Glomerular endothelial cell (primary cell): Measurements from ENCODE around the gene SPATA20. TPM values are rescaled to one million over a fixed set of nuclear protein-coding genes. Genes with fewer than 3 reads are reported as not detected.

Experiments
- DNase-seq: peaks from one replicate; pipeline ENCODE4 v3.0.0-alpha.2; 2011; ENCODE audit warnings: low read depth, low spot score; ENCODE audit errors: extremely low read depth
- total RNA-seq: library from RNA; depleted of rRNA; stranded (reverse); fragments of >200 nt; gene quantifications from 2 replicates; pipeline ENCODE4 v1.2.3, GENCODE V29; 2015

Gene SPATA20
- total RNA-seq, 1 donor from 2014 or later, result 127 TPM

DNA sequence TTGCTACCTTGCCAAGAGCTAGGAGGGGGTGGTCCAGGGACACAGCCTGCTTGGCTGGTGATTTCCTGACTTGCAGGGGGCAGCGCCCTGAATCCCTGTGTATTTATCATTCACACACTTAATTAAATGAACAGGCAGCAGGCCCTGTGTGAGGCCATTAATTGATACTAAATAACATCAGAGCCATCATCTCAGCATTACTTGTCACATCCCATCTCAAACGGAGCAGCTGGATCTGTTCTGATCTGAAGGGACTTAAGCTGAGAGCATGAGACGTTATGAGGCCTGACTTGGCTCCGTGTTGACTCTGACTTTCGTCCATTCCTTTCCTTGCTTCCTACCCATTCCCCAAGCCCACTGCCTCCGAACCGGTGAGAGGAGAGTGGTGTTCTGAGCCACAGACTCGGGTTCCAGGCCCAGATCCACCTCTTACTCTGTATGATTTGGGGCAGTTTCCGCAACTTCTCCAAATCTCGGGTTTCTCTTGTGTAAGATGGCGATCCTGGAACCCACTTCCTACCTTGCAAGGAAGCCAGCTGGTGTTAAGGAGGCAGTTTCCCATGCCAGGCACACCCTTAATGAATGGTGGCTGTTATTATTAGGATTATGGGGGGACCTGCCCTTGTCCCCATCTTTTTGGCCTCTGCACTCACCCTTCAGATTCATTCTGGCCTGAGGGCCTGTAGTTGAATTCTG lies 47.3 kb downstream of the SPATA20 start:
- no peak for DNase-seq

DNA sequence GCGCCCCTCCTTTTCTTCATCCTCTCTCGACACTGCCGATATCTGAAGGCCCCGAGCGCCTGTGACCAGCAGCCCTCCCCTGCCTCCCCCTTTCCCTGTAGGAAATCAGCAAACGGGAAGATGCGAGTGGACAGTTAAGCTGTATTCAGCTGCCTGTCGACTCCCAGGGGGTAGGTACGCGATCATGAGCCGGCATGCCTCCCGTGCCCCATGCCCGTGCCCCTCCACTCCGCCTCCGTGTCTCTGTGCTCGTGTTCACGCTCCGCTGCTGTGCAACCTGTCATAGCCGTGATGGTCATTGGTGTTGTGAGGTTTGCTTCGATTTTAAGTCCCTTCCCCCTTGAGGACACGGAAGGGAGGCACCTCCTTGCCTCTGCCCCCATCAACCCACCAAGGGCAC lies 47.9 kb downstream of the SPATA20 start:
- DNase-seq, result no peak

DNA sequence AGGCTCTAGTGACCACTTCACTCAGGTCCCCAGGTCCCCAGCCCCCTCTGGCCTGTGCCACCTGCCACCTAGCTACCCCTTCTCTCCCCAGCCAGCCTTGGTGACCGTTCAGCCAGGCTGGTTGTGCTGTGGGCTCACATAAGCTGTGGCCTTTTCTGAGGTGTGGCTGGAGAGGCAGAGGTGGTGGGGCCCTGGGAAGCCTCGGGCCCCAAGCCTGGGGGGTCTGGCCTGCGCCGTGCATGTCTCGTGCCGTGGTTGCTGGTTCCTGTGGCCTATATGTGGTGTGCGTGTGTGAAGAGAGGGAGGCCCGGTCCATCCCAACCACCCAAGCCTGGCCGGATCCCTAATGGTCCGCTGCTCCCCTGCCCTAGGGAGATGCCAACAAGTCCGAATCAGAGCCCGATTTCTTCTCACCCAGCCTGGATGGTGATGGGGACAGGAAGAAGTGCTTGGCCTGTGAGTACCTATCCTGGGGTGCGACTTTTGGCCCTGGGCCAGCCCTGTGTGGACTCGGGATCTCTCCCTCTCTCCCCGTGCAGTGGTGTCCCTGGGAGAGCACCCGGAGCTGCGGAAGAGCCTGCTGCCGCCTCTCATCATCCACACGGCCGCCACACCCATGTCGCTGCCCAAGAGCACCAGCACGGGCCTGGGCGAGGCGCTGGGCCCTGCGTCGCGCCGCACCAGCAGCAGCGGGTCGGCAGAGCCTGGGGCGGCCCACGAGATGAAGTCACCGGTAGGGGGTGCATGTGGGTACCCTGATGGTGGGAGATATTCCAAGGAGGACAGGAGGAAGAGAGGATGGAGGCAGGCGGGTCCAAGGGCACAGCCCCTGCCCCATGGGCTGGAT lies 49.4 kb downstream of the SPATA20 start:
- DNase-seq, result no peak

DNA sequence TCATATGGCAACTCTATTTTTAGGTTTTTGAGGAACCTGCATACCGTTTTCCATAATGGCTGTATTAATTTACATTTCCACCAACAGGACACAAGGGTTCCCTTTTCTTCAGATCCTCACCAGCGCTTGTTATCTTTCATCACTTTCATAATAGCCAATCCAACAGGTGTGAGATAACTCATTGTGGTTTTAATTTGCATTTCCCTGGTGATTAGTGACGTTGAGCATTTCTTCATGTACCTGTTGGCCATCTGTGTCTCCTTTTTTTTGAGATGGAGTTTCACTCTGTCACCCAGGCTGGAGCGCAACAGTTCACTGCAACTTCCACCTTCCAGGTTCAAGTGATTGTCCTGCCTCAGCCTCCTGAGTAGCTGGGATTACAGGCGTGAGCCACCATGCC lies 51.5 kb downstream of the SPATA20 start:
- DNase-seq, result no peak

DNA sequence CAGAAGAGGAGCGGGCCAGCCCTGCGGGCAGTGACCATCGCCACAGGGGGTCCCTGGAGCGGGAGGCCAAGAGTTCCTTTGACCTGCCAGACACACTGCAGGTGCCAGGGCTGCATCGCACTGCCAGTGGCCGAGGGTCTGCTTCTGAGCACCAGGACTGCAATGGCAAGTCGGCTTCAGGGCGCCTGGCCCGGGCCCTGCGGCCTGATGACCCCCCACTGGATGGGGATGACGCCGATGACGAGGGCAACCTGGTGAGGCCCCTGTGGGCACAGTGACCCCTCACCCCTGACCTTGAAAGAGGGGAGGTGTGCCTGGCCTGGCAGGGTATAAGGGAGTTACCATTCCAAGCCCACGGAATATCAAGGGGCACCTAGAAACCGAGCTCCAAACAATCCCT lies 52.6 kb downstream of the SPATA20 start:
- no peak for DNase-seq

DNA sequence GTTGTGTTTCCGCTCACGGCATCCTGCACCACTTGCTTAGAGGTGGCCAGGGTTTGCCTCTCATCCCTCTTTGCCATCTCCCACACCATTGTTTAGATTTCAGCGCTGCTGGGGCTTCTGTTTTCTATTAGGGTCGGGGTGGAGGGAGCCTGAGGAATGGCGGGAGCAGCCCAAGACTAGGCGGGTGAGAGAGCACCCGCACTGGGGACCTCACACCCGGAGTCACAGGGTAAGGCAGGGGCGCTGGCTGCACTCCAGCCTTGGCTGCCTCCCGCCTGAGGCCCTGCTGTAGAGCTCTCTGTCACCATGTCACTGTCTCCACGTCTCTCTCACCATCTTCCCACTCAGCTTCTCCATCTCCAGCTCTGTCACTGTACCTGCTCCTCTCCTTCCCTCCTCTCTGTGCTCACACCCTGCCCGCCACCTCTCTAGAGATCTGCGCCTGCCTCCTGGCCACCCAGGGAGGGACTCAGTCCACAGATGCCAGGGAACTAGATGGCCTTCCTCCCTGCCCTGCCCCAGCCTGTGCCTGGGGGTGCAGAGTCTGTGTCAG lies 54.9 kb downstream of the SPATA20 start:
- no peak for DNase-seq

DNA sequence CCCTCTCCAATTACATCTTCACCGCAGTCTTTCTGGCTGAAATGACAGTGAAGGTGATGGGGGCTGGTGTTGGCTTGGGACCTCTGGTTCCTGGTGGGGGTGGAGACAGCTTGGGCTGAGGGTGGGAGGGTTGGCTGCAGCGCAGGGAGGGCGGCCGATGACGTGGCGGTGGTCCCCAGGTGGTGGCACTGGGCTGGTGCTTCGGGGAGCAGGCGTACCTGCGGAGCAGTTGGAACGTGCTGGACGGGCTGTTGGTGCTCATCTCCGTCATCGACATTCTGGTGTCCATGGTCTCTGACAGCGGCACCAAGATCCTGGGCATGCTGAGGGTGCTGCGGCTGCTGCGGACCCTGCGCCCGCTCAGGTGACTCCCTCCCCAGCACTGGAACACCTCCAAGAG lies 55.9 kb downstream of the SPATA20 start:
- no peak for DNase-seq

DNA sequence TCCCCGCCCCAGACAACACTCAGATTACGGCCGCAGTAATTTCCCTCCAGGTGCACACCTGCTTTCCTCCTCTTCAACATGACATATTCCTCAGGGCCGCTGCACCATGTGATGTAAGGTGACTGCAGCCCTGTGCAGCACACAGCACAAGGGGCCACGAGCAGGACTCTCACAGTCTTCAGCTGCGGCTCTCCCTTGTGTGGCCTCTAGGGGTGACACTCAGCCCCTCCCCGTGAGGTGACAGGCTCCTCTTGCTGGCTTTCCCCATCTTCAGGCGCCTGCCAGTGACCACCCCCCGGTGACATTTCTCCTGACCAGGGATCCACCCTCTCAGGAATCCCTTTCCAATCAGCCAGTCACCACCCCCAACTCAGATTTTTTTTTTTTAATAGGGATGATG lies 56.4 kb downstream of the SPATA20 start:
- DNase-seq, result no peak

DNA sequence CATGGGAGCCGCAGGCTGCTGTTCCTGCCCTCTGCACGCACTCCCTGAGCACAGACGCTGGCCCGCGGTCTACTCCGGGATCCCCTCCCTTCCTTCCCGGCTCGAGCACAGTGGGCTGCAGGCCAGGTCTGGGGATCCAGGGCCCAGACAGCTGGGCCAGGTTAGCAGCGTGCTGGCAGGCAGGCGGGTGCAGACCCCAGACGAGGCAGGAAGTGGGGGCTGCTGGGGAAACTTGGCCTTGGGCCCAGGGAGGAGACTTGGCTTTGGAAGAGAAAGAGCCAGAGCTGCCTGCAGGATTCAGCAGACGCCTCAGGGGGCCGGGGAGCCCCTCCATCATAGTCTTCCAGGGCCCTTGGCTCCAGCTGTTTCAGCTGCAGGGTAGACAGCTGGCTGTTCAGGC lies 57.5 kb downstream of the SPATA20 start:
- DNase-seq, result no peak

DNA sequence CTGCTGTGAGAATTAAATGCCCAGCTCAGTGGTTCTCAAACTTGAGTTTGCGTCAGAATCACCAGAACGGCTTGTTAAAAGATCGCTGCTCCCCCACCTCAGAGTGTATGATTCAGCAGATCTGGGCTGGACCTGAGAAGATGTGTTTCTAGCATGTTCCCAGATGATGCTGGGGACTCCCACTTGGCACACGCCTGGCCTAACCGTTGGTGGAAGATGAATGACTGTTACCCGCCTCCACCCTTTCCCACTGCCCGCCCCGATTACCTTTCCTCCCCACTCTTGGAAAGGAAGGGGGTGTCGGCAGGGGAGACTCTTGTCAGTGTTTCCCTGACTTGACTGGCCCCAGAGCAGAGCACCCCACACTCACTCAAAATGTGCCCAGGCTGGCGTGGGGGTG lies 58.5 kb downstream of the SPATA20 start:
- no peak for DNase-seq

Other genes with a start within 250 kb of the SPATA20 start
- 40.1 and 45.8 TPM in 2 replicates for gene XYLT2, start 201.0 kb upstream of the SPATA20 start, total RNA-seq
- gene MRPL27, start 174.0 kb upstream of the SPATA20 start, total RNA-seq, result 53.6 and 57.3 TPM in 2 replicates
- gene EME1, start 173.9 kb upstream of the SPATA20 start, total RNA-seq, result 2.7 and 3.9 TPM in 2 replicates
- 142 and 157 TPM in 2 replicates for gene LRRC59, start 149.7 kb upstream of the SPATA20 start, total RNA-seq
- gene ACSF2, start 121.0 kb upstream of the SPATA20 start, total RNA-seq, result 32.6 and 37.2 TPM in 2 replicates
- gene CHAD, start 78.3 kb upstream of the SPATA20 start, total RNA-seq, result not detected in 2 replicates
- 30.1 and 34.7 TPM in 2 replicates for gene RSAD1, start 68.3 kb upstream of the SPATA20 start, total RNA-seq
- gene MYCBPAP, start 38.7 kb upstream of the SPATA20 start, total RNA-seq, result 0.23 and 1.6 TPM in 2 replicates
- 0.23 and 7.4 TPM in 2 replicates for gene EPN3, start 14.4 kb upstream of the SPATA20 start, total RNA-seq
- gene CACNA1G, start 13.5 kb downstream of the SPATA20 start, total RNA-seq, result not detected in 2 replicates
- 1.1 and 2.2 TPM in 2 replicates for gene ABCC3, start 87.7 kb downstream of the SPATA20 start, total RNA-seq
- 37.7 TPM in 2 replicates for gene ANKRD40, start 160.7 kb downstream of the SPATA20 start, total RNA-seq
- gene LUC7L3, start 172.4 kb downstream of the SPATA20 start, total RNA-seq, result 17.6 and 46.9 TPM in 2 replicates
- gene ANKRD40CL, start 220.3 kb downstream of the SPATA20 start, total RNA-seq, result not detected in 2 replicates